OCI-LY7 (cell line): ENCODE data around the gene PFKL. TPM values are rescaled to one million over a fixed set of nuclear protein-coding genes. Genes with fewer than 3 reads are reported as not detected.

Experiments used
- BruUV-seq: library from RNA; stranded (reverse); fragments of 400-500 nt; replicated peaks from 2 replicates; lab custom pipeline; 2021; lab: Mats Ljungman, UMichigan
- CTCF ChIA-PET: fragments of 300-600 bp; sonication (Branson Sonifier 250); formaldehyde crosslinking; loops from one replicate; lab custom pipeline; 2022; ENCODE audit warnings: antibody characterized with exemption; ENCODE audit not compliant: unreplicated experiment; lab: Charles Lee
- POLR2A ChIA-PET: fragments of 300-600 bp; sonication (Branson Sonifier 250); formaldehyde crosslinking; loops from one replicate; lab custom pipeline; 2022; ENCODE audit warnings: antibody characterized with exemption; lab: Charles Lee
- DNase-seq: peaks from one replicate; pipeline ENCODE4 v3.0.0-alpha.2; 2015; ENCODE audit warnings: low spot score
- H2AFZ ChIP-seq: fragments of 200-600 bp; sonication (generic), shearing (Covaris generic); 2 replicates; pipeline ENCODE4 v1.6.1; 2014; ENCODE audit warnings: mild to moderate bottlenecking, antibody characterized with exemption, low read length, moderate library complexity
- H3K27ac ChIP-seq: fragments of 200-600 bp; sonication (generic); 2 replicates; pipeline ENCODE4 v1.5.1; 2014; ENCODE audit warnings: mixed run types, low read depth, mild to moderate bottlenecking, moderate library complexity, low read length, inconsistent platforms; ENCODE audit not compliant: poor library complexity, severe bottlenecking
- H3K36me3 ChIP-seq: fragments of 200-600 bp; sonication (generic); 2 replicates; pipeline ENCODE4 v1.6.1; 2014; ENCODE audit warnings: mild to moderate bottlenecking, antibody characterized with exemption, low read length, moderate library complexity, mixed read lengths; ENCODE audit not compliant: insufficient read depth
- H3K4me1 ChIP-seq: fragments of 200-600 bp; sonication (generic); 2 replicates; pipeline ENCODE4 v1.5.1; 2014; ENCODE audit warnings: mild to moderate bottlenecking, low read length; ENCODE audit not compliant: insufficient read depth, poor library complexity, severe bottlenecking
- H3K4me2 ChIP-seq: fragments of 200-600 bp; sonication (generic); 2 replicates; pipeline ENCODE4 v1.6.1; 2014; ENCODE audit warnings: mild to moderate bottlenecking, low read length
- H3K4me3 ChIP-seq: fragments of 200-600 bp; sonication (generic); 2 replicates; pipeline ENCODE4 v1.5.1; 2014; ENCODE audit warnings: mild to moderate bottlenecking, low read depth, low read length; ENCODE audit not compliant: poor library complexity, severe bottlenecking
- H3K79me2 ChIP-seq: fragments of 200-600 bp; sonication (generic); 2 replicates; pipeline ENCODE4 v1.6.1; 2016; ENCODE audit warnings: low read depth, mild to moderate bottlenecking, low read length, moderate library complexity, mixed read lengths; ENCODE audit not compliant: insufficient read depth
- H3K9me2 ChIP-seq: fragments of 200-600 bp; sonication (generic); 2 replicates; pipeline ENCODE4 v1.6.1; 2016; ENCODE audit warnings: mild to moderate bottlenecking, low read length, mixed read lengths; ENCODE audit not compliant: insufficient read depth
- H3K9me3 ChIP-seq: fragments of 200-600 bp; sonication (generic); 2 replicates; pipeline ENCODE4 v1.6.1; 2014; ENCODE audit warnings: mild to moderate bottlenecking, mixed run types, low read length, mixed read lengths
- H4K20me1 ChIP-seq: fragments of 200-600 bp; sonication (generic); 2 replicates; pipeline ENCODE4 v1.6.1; 2014; ENCODE audit warnings: mild to moderate bottlenecking, antibody characterized with exemption, low read length, moderate library complexity, mixed read lengths; ENCODE audit not compliant: insufficient read depth
- EZH2phosphoT487 ChIP-seq: fragments of 200-600 bp; sonication (generic); IDR thresholded peaks from 2 replicates; pipeline ENCODE4 v1.6.1; 2018; ENCODE audit warnings: low read depth, borderline replicate concordance, mild to moderate bottlenecking, mixed run types, antibody characterized with exemption, low read length, moderate library complexity, mixed read lengths
- intact Hi-C: fragments of 100-400 bp; cut with micrococcal nuclease; formaldehyde crosslinking; loops from one replicate; pipeline ENCODE4 v1.10.0; 2022; ENCODE audit not compliant: unreplicated experiment
- total RNA-seq, 2 experiments: library from RNA; depleted of rRNA in 1 of 2; stranded (reverse); fragments of >200 nt in 1 of 2; shearing (Covaris generic) in 1 of 2; gene quantifications; 2 replicates each; pipeline ENCODE4 v1.2.3, GENCODE V29; 2014 to 2022
- TF ChIP-seq, protein P1 (sequence below): fragments of 200-600 bp; sonication (generic); conservative IDR thresholded peaks from 2 replicates; pipeline ENCODE4 v1.5.1; 2014; ENCODE audit warnings: mild to moderate bottlenecking, antibody characterized with exemption, low read length, moderate library complexity, mixed read lengths

The PFKL gene
- total RNA-seq, 2 experiments from 2014 or later: 102 to 128 TPM

DNA sequence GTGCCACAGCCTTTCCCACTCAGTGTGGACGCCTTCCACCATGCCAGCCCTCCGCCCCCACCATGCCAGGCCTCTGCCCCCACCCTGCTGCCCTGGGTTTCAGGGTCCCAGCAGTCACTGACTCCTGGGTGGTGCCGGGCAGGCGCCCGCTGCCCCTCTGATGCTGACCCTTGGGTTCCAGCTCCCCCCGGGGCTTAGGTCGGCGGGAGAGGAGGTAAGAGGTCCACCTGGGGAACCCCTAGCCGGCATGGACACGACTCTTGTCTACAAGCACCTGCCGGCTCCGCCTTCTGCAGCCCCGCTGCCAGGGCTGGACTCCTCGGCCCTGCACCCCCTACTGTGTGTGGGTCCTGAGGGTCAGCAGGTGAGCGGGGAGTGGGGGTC, 7.0 kb upstream of the PFKL start:
- no peak overlapping the region for H3K4me2 ChIP-seq
- H3K4me3 ChIP-seq: no peak overlapping the region
- ChIA-PET CTCF (no interaction called here), POLR2A (no interaction called here)
- TF ChIP-seq EZH2phosphoT487: no peak
- TF ChIP-seq, protein P1, sequence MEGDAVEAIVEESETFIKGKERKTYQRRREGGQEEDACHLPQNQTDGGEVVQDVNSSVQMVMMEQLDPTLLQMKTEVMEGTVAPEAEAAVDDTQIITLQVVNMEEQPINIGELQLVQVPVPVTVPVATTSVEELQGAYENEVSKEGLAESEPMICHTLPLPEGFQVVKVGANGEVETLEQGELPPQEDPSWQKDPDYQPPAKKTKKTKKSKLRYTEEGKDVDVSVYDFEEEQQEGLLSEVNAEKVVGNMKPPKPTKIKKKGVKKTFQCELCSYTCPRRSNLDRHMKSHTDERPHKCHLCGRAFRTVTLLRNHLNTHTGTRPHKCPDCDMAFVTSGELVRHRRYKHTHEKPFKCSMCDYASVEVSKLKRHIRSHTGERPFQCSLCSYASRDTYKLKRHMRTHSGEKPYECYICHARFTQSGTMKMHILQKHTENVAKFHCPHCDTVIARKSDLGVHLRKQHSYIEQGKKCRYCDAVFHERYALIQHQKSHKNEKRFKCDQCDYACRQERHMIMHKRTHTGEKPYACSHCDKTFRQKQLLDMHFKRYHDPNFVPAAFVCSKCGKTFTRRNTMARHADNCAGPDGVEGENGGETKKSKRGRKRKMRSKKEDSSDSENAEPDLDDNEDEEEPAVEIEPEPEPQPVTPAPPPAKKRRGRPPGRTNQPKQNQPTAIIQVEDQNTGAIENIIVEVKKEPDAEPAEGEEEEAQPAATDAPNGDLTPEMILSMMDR: no peak
- intact Hi-C loops: no loop called here
- H3K9me3 ChIP-seq: no peaks in the 10 kb centered on the region
- H4K20me1 ChIP-seq: no peaks in the 10 kb centered on the region
- H2AFZ ChIP-seq: no peak overlapping the region
- H3K27ac ChIP-seq: no peak overlapping the region
- H3K9me2 ChIP-seq: no peaks in the 10 kb centered on the region
- no peaks in the 10 kb centered on the region for H3K79me2 ChIP-seq
- H3K4me1 ChIP-seq: peaks cover 33% of the 10 kb centered on the region
- no TSS peak for BruUV-seq
- no peak for DNase-seq
- H3K36me3 ChIP-seq: no peaks in the 10 kb centered on the region

DNA sequence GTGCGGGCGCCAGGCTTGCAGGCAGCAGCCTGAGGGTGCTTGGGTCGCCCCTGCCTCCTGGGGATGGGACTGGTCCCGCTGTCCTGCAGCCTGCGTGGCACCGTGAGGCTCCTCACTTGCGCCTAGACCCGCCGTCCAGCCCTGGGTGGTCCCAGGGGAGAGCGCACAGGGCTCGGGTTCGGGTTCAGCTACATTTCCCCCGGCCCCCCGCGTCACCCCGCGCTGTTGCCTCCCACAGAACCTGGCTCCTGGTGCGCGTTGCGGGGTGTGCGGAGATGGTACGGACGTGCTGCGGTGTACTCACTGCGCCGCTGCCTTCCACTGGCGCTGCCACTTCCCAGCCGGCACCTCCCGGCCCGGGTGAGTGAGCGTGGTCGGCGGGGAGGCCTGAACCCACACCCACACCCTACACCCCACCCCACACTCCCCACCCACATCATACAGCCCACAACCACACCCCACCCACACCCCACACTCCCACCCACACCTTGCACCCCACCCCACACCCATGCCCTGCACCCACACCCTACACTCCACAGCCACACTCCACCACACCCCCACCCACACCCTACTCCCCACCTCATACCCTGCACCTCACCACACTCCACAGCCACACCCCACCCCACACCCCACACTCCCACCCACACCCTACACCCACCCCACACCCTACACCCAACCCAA, 6.2 kb upstream of the PFKL start:
- ChIA-PET POLR2A (no interaction called here), CTCF (no interaction called here)
- H3K9me3 ChIP-seq: no peaks in the 10 kb centered on the region
- TF ChIP-seq, protein P1: no peak
- TF ChIP-seq EZH2phosphoT487: no peak
- no peak overlapping the region for H2AFZ ChIP-seq
- no peak overlapping the region for H3K4me2 ChIP-seq
- H3K79me2 ChIP-seq: no peaks in the 10 kb centered on the region
- no peak overlapping the region for H3K4me3 ChIP-seq
- no peaks in the 10 kb centered on the region for H3K36me3 ChIP-seq
- intact Hi-C loops: no loop called here
- BruUV-seq: no TSS peak
- H4K20me1 ChIP-seq: no peaks in the 10 kb centered on the region
- DNase-seq: no peak
- peaks cover 42% of the 10 kb centered on the region for H3K4me1 ChIP-seq
- no peak overlapping the region for H3K27ac ChIP-seq
- H3K9me2 ChIP-seq: no peaks in the 10 kb centered on the region

DNA sequence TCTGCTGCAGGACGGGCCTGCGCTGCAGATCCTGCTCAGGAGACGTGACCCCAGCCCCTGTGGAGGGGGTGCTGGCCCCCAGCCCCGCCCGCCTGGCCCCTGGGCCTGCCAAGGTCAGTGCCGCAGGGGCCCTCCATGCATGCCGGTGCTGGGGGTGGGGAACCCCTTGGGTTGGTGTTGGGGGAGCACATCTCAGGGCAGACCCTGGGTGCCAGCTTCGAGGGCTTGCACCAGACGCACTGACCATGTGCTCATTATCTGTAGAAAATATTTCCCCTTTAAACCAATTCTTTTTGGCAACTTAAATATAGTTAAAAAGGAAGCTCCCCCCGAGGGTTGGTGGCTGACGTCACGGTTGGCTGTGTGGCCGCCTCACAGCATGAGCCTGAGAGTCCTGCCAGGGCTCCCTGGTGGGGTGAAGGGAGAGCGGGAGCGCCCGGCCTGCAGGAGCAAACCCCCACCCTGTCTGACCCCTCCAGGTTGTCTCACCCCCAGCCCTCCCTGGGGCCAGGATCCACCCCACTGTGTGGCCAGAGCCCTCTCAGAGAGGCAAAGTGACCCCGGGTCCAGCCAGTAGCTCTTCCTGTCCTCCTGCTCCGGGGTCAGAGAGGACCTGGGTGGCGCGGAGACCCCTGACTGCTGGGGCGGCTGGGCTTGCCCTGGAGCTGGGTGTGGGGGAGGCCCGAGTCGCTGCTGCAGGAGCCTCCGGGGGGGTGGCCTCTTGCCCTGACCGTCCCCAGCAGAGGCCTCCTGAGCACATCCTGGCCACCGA, 5.3 kb upstream of the PFKL start:
- no peak for DNase-seq
- no peak overlapping the region for H3K4me3 ChIP-seq
- peaks cover 50% of the 10 kb centered on the region for H3K4me1 ChIP-seq
- no peak overlapping the region for H3K27ac ChIP-seq
- intact Hi-C loops: no loop called here
- no peaks in the 10 kb centered on the region for H3K36me3 ChIP-seq
- ChIA-PET CTCF (no interaction called here), POLR2A (no interaction called here)
- H2AFZ ChIP-seq: no peak overlapping the region
- BruUV-seq: no TSS peak
- H4K20me1 ChIP-seq: no peaks in the 10 kb centered on the region
- no peaks in the 10 kb centered on the region for H3K9me2 ChIP-seq
- no peaks in the 10 kb centered on the region for H3K79me2 ChIP-seq
- H3K9me3 ChIP-seq: no peaks in the 10 kb centered on the region
- TF ChIP-seq EZH2phosphoT487: no peak
- TF ChIP-seq, protein P1: no peak
- no peak overlapping the region for H3K4me2 ChIP-seq
